ENCODE measurements around the gene ESRRB.

The ESRRB gene

DNA sequence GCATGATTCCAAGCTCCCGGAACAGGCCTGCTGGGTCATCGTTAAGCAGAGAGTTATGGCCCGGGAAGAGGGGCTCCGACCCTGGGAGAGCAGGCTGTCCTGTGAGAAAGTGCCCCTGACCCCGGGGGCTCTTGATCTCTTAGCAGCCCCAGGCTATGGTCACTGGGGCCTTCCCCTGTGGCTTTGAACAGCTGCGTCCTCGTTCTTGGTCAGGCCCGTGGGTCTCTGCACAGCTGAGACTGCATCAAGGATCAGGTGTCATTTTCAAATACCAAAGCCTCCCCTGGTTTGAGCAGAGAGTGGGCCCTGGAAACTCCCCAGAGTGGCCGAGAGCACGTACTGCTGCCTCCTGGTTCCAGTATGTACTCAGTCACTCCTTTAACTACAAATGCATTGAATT, 114.8 kb downstream of the ESRRB start:
- Histone ChIP-seq H3K4me3 (ENCODE audit: low read depth, low read length) (no peak overlapping the region), H3K27ac (ENCODE audit: extremely low read depth, low read depth, low read length) (no peak overlapping the region), H3K9me3 (ENCODE audit: control insufficient read depth, insufficient read depth, low read depth, low read length) (no peaks in the 10 kb centered on the region), H3K36me3 (ENCODE audit: control insufficient read depth in 2 of 2, insufficient read depth in 1 of 2, low read length in 2 of 2) (no peaks in the 10 kb centered on the region), H3K4me1 (ENCODE audit: control insufficient read depth, insufficient read depth, low read length) (peaks cover 13% of the 10 kb centered on the region)
- CTCF ChIA-PET, result interaction anchor here (0.6 to 0.9 kb wide), 5 partner anchors 8 to 158 kb away, joined by 3 to 4 read pairs (median 3); no protein-coding TSS in a partner anchor
- TF ChIP-seq ZNF639 (tag by site-specific recombination; IDR thresholded peaks at IDR 0.05) (no peak), ZIC2 (tag by site-specific recombination; IDR thresholded peaks at IDR 0.05) (peak; percentile 54), ZSCAN5A (tag by site-specific recombination; IDR thresholded peaks at IDR 0.05) (no peak), ZNF391 (tag by site-specific recombination; IDR thresholded peaks at IDR 0.05; ENCODE audit: borderline replicate concordance, low read depth) (no peak)
- POLR2A ChIA-PET, result no interaction called here

GRCh38 chr14:76491172-76491930, 115.4 kb downstream of the ESRRB start:
- H3K27ac ChIP-seq (ENCODE audit: extremely low read depth, low read depth, low read length), result no peak overlapping the region
- H3K4me1 ChIP-seq (ENCODE audit: control insufficient read depth, insufficient read depth, low read length), result peaks cover 8% of the 10 kb centered on the region
- H3K4me3 ChIP-seq (ENCODE audit: low read depth, low read length), result no peak overlapping the region
- ChIA-PET POLR2A (no interaction called here), CTCF (interaction anchor here (0.6 kb wide), 1 partner anchor 164 kb away, joined by 5 read pairs; no protein-coding TSS in a partner anchor)
- H3K9me3 ChIP-seq (ENCODE audit: control insufficient read depth, insufficient read depth, low read depth, low read length), result no peaks in the 10 kb centered on the region
- H3K36me3 ChIP-seq (ENCODE audit: control insufficient read depth in 2 of 2, insufficient read depth in 1 of 2, low read length in 2 of 2), result no peaks in the 10 kb centered on the region
- TF ChIP-seq ZNF610 (tag by site-specific recombination; IDR thresholded peaks at IDR 0.05; ENCODE audit: borderline replicate concordance), result no peak
- no peak for TF ChIP-seq SP3 (tag by site-specific recombination; IDR thresholded peaks at IDR 0.05)

GRCh38 chr14:76495983-76496382, 120.0 kb downstream of the ESRRB start:
- no peaks in the 10 kb centered on the region for H3K4me1 ChIP-seq (ENCODE audit: control insufficient read depth, insufficient read depth, low read length)
- ChIA-PET CTCF (interaction anchor here (1.0 kb wide), 1 partner anchor 23 kb away, joined by 3 read pairs; no protein-coding TSS in a partner anchor), POLR2A (interaction anchor here (0.6 kb wide), 1 partner anchor 138 kb away, joined by 3 read pairs; no protein-coding TSS in a partner anchor)
- TF ChIP-seq GLI4 (tag by site-specific recombination; IDR thresholded peaks at IDR 0.05) (no peak), ZNF280C (tag by site-specific recombination; IDR thresholded peaks at IDR 0.05) (no peak), GLIS1 (tag by site-specific recombination; IDR thresholded peaks at IDR 0.05) (peak; percentile 56)
- H3K36me3 ChIP-seq (ENCODE audit: control insufficient read depth in 2 of 2, insufficient read depth in 1 of 2, low read length in 2 of 2), result no peaks in the 10 kb centered on the region
- no peak overlapping the region for H3K4me3 ChIP-seq (ENCODE audit: low read depth, low read length)
- no peak overlapping the region for H3K27ac ChIP-seq (ENCODE audit: extremely low read depth, low read depth, low read length)
- H3K9me3 ChIP-seq (ENCODE audit: control insufficient read depth, insufficient read depth, low read depth, low read length), result no peaks in the 10 kb centered on the region

- Histone ChIP-seq H3K9me3 (ENCODE audit: control insufficient read depth, insufficient read depth, low read depth, low read length) (no peaks in the 10 kb centered on the region), H3K27ac (ENCODE audit: extremely low read depth, low read depth, low read length) (no peak overlapping the region), H3K4me1 (ENCODE audit: control insufficient read depth, insufficient read depth, low read length) (no peaks in the 10 kb centered on the region), H3K36me3 (ENCODE audit: control insufficient read depth in 2 of 2, insufficient read depth in 1 of 2, low read length in 2 of 2) (no peaks in the 10 kb centered on the region), H3K4me3 (ENCODE audit: low read depth, low read length) (no peak overlapping the region)
- TF ChIP-seq ZNF335 (tag by site-specific recombination; conservative IDR thresholded peaks at IDR 0.05) (no peak), ZNF302 (tag by site-specific recombination; IDR thresholded peaks at IDR 0.05; ENCODE audit: low read depth) (no peak), ZNF664 (tag by site-specific recombination; IDR thresholded peaks at IDR 0.05) (no peak), ZNF621 (tag by site-specific recombination; IDR thresholded peaks at IDR 0.05) (no peak), ZFP41 (tag by site-specific recombination; IDR thresholded peaks at IDR 0.05; ENCODE audit: borderline replicate concordance) (no peak)
- CTCF ChIA-PET, result interaction anchor here (0.7 to 1.2 kb wide), 2 partner anchors 41 to 446 kb away, joined by 4 to 6 read pairs; no protein-coding TSS in a partner anchor
- POLR2A ChIA-PET, result interaction anchor here (0.6 kb wide), 1 partner anchor 138 kb away, joined by 3 read pairs; no protein-coding TSS in a partner anchor
Observed at GRCh38 chr14:76496595-76496994, 120.7 kb downstream of the ESRRB start.
